H1 (cell line): Measurements from ENCODE around the gene ARID1B. TPM values are rescaled to one million over a fixed set of nuclear protein-coding genes. Genes with fewer than 3 reads are reported as not detected.

Source experiments
- CTCF ChIA-PET: fragments of 300-600 bp; sonication (Branson Sonifier 250); formaldehyde crosslinking; loops from one replicate; lab custom pipeline; 2021; ENCODE audit not compliant: partially characterized antibody; lab: Charles Lee
- POLR2A ChIA-PET: fragments of 300-600 bp; sonication (Branson Sonifier 250); formaldehyde crosslinking; loops from one replicate; lab custom pipeline; 2021; ENCODE audit warnings: inconsistent platforms; ENCODE audit not compliant: partially characterized antibody; lab: Charles Lee
- DNase-seq, 2 experiments: peaks; one replicate each; pipeline versions ENCODE4 v3.0.0 to v3.0.0-alpha.2; 2010 to 2022; ENCODE audit warnings: low spot score in 2 of 2, low read depth in 1 of 2, mixed read lengths in 1 of 2
- FAIRE-seq: peaks from 2 replicates; lab custom pipeline; 2011; peaks lifted over from hg19 to GRCh38; lab: Jason Lieb, UNC
- H2AFZ ChIP-seq: 2 replicates; pipeline ENCODE4 v1.8.1; 2012; ENCODE audit warnings: low read length, inconsistent platforms
- H2AK5ac ChIP-seq: 2 replicates; pipeline ENCODE4 v1.6.1; 2013; ENCODE audit warnings: low read depth, low read length
- H2BK120ac ChIP-seq: replicated peaks from 2 replicates; pipeline ENCODE3; 2013; ENCODE audit warnings: low read depth, low read length, inconsistent platforms
- H2BK12ac ChIP-seq: 2 replicates; pipeline ENCODE4 v1.6.1; 2013; ENCODE audit warnings: low read depth, low read length
- H2BK15ac ChIP-seq: 2 replicates; pipeline ENCODE4 v1.6.1; 2013; ENCODE audit warnings: low read length
- H2BK20ac ChIP-seq: 2 replicates; pipeline ENCODE4 v1.6.1; 2013; ENCODE audit warnings: low read length
- H2BK5ac ChIP-seq: 2 replicates; pipeline ENCODE4 v1.6.1; 2013; ENCODE audit warnings: low read depth, low read length
- H3K14ac ChIP-seq: 2 replicates; pipeline ENCODE4 v1.6.1; 2013; ENCODE audit warnings: inconsistent platforms; ENCODE audit not compliant: insufficient read length
- H3K18ac ChIP-seq: 2 replicates; pipeline ENCODE4 v1.6.1; 2013; ENCODE audit warnings: low read length; ENCODE audit errors: extremely low read depth
- H3K23ac ChIP-seq: 2 replicates; pipeline ENCODE4 v1.6.1; 2013; ENCODE audit warnings: inconsistent platforms; ENCODE audit not compliant: insufficient read length
- H3K23me2 ChIP-seq: 2 replicates; pipeline ENCODE4 v1.6.1; 2013; ENCODE audit warnings: low read depth, low read length
- H3K27ac ChIP-seq: 2 replicates; pipeline ENCODE4 v1.6.1; 2011; ENCODE audit warnings: low read depth, low read length, inconsistent platforms
- H3K27me3 ChIP-seq, 4 experiments: replicated peaks in 1 of 4; 1 replicate in 1 of 4; 2 replicates in 3 of 4; pipeline versions ENCODE4 v1.6.1 to v1.8.1; 2011 to 2013; ENCODE audit warnings: low read length in 3 of 4, mild to moderate bottlenecking in 3 of 4, inconsistent platforms in 2 of 4, mixed read lengths in 2 of 4, moderate library complexity in 1 of 4; ENCODE audit not compliant: control insufficient read depth in 3 of 4, insufficient read depth in 3 of 4; ENCODE audit errors: extremely low read depth in 1 of 4
- H3K36me3 ChIP-seq, 4 experiments: 2 replicates each; pipeline versions ENCODE4 v1.6.1 to v1.8.1; 2011 to 2013; ENCODE audit warnings: mild to moderate bottlenecking in 4 of 4, low read length in 3 of 4, moderate library complexity in 2 of 4, control low read depth in 1 of 4, inconsistent platforms in 1 of 4; ENCODE audit not compliant: insufficient read depth in 4 of 4, control insufficient read depth in 2 of 4
- H3K4ac ChIP-seq: replicated peaks from 2 replicates; pipeline ENCODE3; 2013; ENCODE audit warnings: low read length, low read depth, mixed read lengths, inconsistent platforms; ENCODE audit not compliant: insufficient read length
- H3K4me1 ChIP-seq, 4 experiments: replicated peaks in 1 of 4; 1 replicate in 1 of 4; 2 replicates in 3 of 4; pipeline versions ENCODE4 v1.6.1 to v1.8.1; 2011 to 2013; ENCODE audit warnings: low read length in 3 of 4, inconsistent platforms in 2 of 4, mixed read lengths in 1 of 4; ENCODE audit not compliant: insufficient read depth in 4 of 4, control insufficient read depth in 3 of 4
- H3K4me2 ChIP-seq, 2 experiments: 2 replicates each; pipeline versions ENCODE4 v1.6.1 to v1.8.1; 2011 to 2013; ENCODE audit warnings: low read depth in 2 of 2, low read length in 2 of 2, control low read depth in 1 of 2, inconsistent platforms in 1 of 2, mild to moderate bottlenecking in 1 of 2; ENCODE audit not compliant: insufficient read depth in 1 of 2
- H3K4me3 ChIP-seq, 4 experiments: fragments of 200-600, 300-600 bp in 1 of 4; sonication (generic), shearing (Covaris generic), sonication (Bioruptor Twin) in 1 of 4; 2 replicates each; pipeline versions ENCODE4 v1.5.1 to v1.8.1; 2011 to 2016; ENCODE audit warnings: low read length in 4 of 4, low read depth in 3 of 4, control low read depth in 2 of 4, inconsistent platforms in 2 of 4, mild to moderate bottlenecking in 2 of 4, mixed read lengths in 1 of 4, moderate library complexity in 1 of 4; ENCODE audit not compliant: insufficient read depth in 2 of 4; ENCODE audit errors: extremely low read depth in 1 of 4
- H3K56ac ChIP-seq: replicated peaks from 2 replicates; pipeline ENCODE3; 2013; ENCODE audit warnings: low read depth, mild to moderate bottlenecking, mixed read lengths, low read length, inconsistent platforms; ENCODE audit not compliant: insufficient read length
- H3K79me1 ChIP-seq: 2 replicates; pipeline ENCODE4 v1.6.1; 2013; ENCODE audit warnings: low read depth, low read length, control low read depth
- H3K79me2 ChIP-seq, 2 experiments: 2 replicates each; pipeline versions ENCODE4 v1.6.1 to v1.8.1; 2012 to 2013; ENCODE audit warnings: low read length in 2 of 2, mild to moderate bottlenecking in 2 of 2, inconsistent platforms in 1 of 2; ENCODE audit not compliant: insufficient read depth in 2 of 2, control insufficient read depth in 1 of 2
- H3K9ac ChIP-seq, 4 experiments: replicated peaks in 1 of 4; 1 replicate in 1 of 4; 2 replicates in 3 of 4; pipeline versions ENCODE4 v1.6.1 to v1.8.1; 2011 to 2013; ENCODE audit warnings: low read depth in 3 of 4, low read length in 3 of 4, control low read depth in 2 of 4, mild to moderate bottlenecking in 2 of 4, moderate library complexity in 2 of 4, inconsistent platforms in 1 of 4; ENCODE audit errors: extremely low read depth in 1 of 4
- H3K9me3 ChIP-seq, 2 experiments: 2 replicates each; pipeline versions ENCODE4 v1.6.1 to v1.8.1; 2012 to 2013; ENCODE audit warnings: mild to moderate bottlenecking in 2 of 2, moderate library complexity in 2 of 2, control low read depth in 1 of 2, inconsistent platforms in 1 of 2, low read depth in 1 of 2, low read length in 1 of 2, mixed read lengths in 1 of 2; ENCODE audit not compliant: insufficient read depth in 2 of 2
- H4K20me1 ChIP-seq, 2 experiments: replicated peaks in 1 of 2; 2 replicates each; pipeline versions ENCODE3 to v1.8.1; 2011 to 2013; ENCODE audit warnings: inconsistent platforms in 2 of 2, low read length in 2 of 2, mild to moderate bottlenecking in 1 of 2; ENCODE audit not compliant: insufficient read depth in 2 of 2, control insufficient read depth in 1 of 2
- H4K5ac ChIP-seq: 2 replicates; pipeline ENCODE4 v1.6.1; 2013; ENCODE audit warnings: low read length, low read depth, mixed read lengths, inconsistent platforms; ENCODE audit not compliant: insufficient read length
- H4K8ac ChIP-seq: 2 replicates; pipeline ENCODE4 v1.8.0; 2013; ENCODE audit warnings: mild to moderate bottlenecking, moderate library complexity, low read length, inconsistent platforms; ENCODE audit not compliant: insufficient read depth; ENCODE audit errors: extremely low read depth
- H4K91ac ChIP-seq: replicated peaks from 2 replicates; pipeline ENCODE3; 2013; ENCODE audit warnings: low read length, mixed read lengths, inconsistent platforms; ENCODE audit not compliant: insufficient read length
- CBX5 ChIP-seq: fragments of 300-800, 300-1000 bp; sonication (generic); IDR thresholded peaks from 2 replicates; pipeline ENCODE4 v1.7.1; 2016; ENCODE audit warnings: antibody characterized with exemption, low read length, low read depth
- E2F6 ChIP-seq: IDR thresholded peaks from 2 replicates; pipeline ENCODE4 v1.6.1; 2012; ENCODE audit warnings: inconsistent platforms
- KDM5A ChIP-seq: fragments of 200-600 bp; IDR thresholded peaks from 2 replicates; pipeline ENCODE4 v1.7.1; 2012; ENCODE audit warnings: mild to moderate bottlenecking, low read length, inconsistent platforms, mixed read lengths
- MAFK ChIP-seq: IDR thresholded peaks from 2 replicates; pipeline ENCODE4 v1.6.1; 2012; ENCODE audit warnings: low read depth, mild to moderate bottlenecking, improper control_type of control experiment, low read length
- PHF8 ChIP-seq: fragments of 200-600 bp; sonication (generic); conservative IDR thresholded peaks from 2 replicates; pipeline ENCODE4 v1.7.1; 2012; ENCODE audit warnings: low read depth, mild to moderate bottlenecking, inconsistent platforms, low read length, moderate library complexity
- POU5F1 ChIP-seq: IDR thresholded peaks from 2 replicates; pipeline ENCODE4 v1.6.1; 2011; ENCODE audit warnings: low read depth, mild to moderate bottlenecking, low read length, moderate library complexity
- SRF ChIP-seq: IDR thresholded peaks from 2 replicates; pipeline ENCODE4 v1.6.1; 2011; ENCODE audit warnings: mild to moderate bottlenecking, low read depth, low read length, moderate library complexity
- USF2 ChIP-seq: IDR thresholded peaks from 2 replicates; pipeline ENCODE4 v1.6.1; 2011; ENCODE audit warnings: low read length, improper control_type of control experiment
- YY1 ChIP-seq: IDR thresholded peaks from 2 replicates; pipeline ENCODE4 v1.6.1; 2011; ENCODE audit warnings: low read depth, mild to moderate bottlenecking, low read length
- ZNF274 ChIP-seq: IDR thresholded peaks from 2 replicates; pipeline ENCODE4 v1.7.0; 2012; ENCODE audit warnings: low read length, borderline replicate concordance; ENCODE audit errors: extremely low read depth
- WGBS, 2 experiments: shearing (Covaris generic) in 1 of 2; methylation state at CpG; one replicate each; pipeline versions ENCODE4 v1.1.6 to v1.1.7; 2013 to 2015; ENCODE audit warnings: low lambda C conversion rate in 2 of 2, mixed read lengths in 2 of 2, inconsistent platforms in 1 of 2, low coverage in 1 of 2, missing lambda C conversion rate in 1 of 2; ENCODE audit not compliant: insufficient replicate concordance in 2 of 2, insufficient coverage in 1 of 2, insufficient read length in 1 of 2; ENCODE audit errors: extremely low coverage in 1 of 2, missing lambda C conversion rate in 1 of 2; 5-methylcytosine and 5-hydroxymethylcytosine counted together
- polyA plus RNA-seq, 7 experiments: library from polyadenylated mRNA; depleted of rRNA in 3 of 7; stranded (reverse) in 5 of 7; unstranded in 2 of 7; fragments of >200 nt in 5 of 7; fragments of 200-250 nt in 2 of 7; gene quantifications; 1 replicate in 5 of 7; 2 replicates in 1 of 7; 4 replicates in 1 of 7; pipeline versions ENCODE4 v1.2.1 to v1.2.3, GENCODE V29; 2011 to 2013; ENCODE audit warnings: missing spikeins in 2 of 7, mixed read lengths in 2 of 7
- total RNA-seq: library from RNA; stranded (reverse); fragmentation: NEBNext Ultra II Directional; extraction: Animal tissue kit (Norgen Biotek cat#: 25700); gene quantifications from 2 replicates; pipeline ENCODE4 v1.2.1, GENCODE V29; 2021
- TF ChIP-seq, protein P1 (sequence below): IDR thresholded peaks from 2 replicates; pipeline ENCODE4 v1.6.1; 2012; ENCODE audit warnings: low read length, inconsistent platforms

ARID1B gene
- total and polyA plus RNA-seq, 2 of the 8 experiments (the other 6 are each of a cell fraction or from before 2014, with no cell fraction given): 24.3 to 70.3 TPM

- no peak overlapping the region for H4K91ac ChIP-seq
- peaks cover 0 to 3% (median 0%) of the 10 kb centered on the region in 4 experiments; a peak in 1 of 7 replicates for H3K27me3 ChIP-seq
- TF ChIP-seq POU5F1 (no peak), MAFK (no peak), PHF8 (no peak), SRF (no peak), ZNF274 (no peak), CBX5 (no peak), E2F6 (no peak), YY1 (no peak), KDM5A (no peak), USF2 (no peak)
- TF ChIP-seq, protein P1, sequence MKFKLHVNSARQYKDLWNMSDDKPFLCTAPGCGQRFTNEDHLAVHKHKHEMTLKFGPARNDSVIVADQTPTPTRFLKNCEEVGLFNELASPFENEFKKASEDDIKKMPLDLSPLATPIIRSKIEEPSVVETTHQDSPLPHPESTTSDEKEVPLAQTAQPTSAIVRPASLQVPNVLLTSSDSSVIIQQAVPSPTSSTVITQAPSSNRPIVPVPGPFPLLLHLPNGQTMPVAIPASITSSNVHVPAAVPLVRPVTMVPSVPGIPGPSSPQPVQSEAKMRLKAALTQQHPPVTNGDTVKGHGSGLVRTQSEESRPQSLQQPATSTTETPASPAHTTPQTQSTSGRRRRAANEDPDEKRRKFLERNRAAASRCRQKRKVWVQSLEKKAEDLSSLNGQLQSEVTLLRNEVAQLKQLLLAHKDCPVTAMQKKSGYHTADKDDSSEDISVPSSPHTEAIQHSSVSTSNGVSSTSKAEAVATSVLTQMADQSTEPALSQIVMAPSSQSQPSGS: no peak
These were observed 239.8 kb downstream of the ARID1B start for GRCh38 chr6:157017022-157017421.

More at GRCh38 chr6:157017022-157017421, 239.8 kb downstream of the ARID1B start:
- no peaks in the 10 kb centered on the region for H3K36me3 ChIP-seq
- no peak overlapping the region for H3K4me3 ChIP-seq
- no peaks in the 10 kb centered on the region for H3K23me2 ChIP-seq
- H3K79me1 ChIP-seq: 0 out of 2 replicates have a peak, but pooled peaks cover 4% of the 10 kb centered on the region
- H2BK120ac ChIP-seq: no peak overlapping the region
- no peak overlapping the region for H3K56ac ChIP-seq
- no peak overlapping the region for H2BK15ac ChIP-seq
- H4K5ac ChIP-seq: no peak overlapping the region
- no peak overlapping the region for H2BK12ac ChIP-seq
- H3K4me1 ChIP-seq: peaks cover 0 to 15% (median 8%) of the 10 kb centered on the region in 4 experiments; a peak in 4 of 7 replicates
- H3K9ac ChIP-seq: no peak overlapping the region
- H2BK5ac ChIP-seq: no peak overlapping the region
- H3K23ac ChIP-seq: no peak overlapping the region
- no peak overlapping the region for H2AFZ ChIP-seq
- POLR2A ChIA-PET: no interaction called here
- no peak overlapping the region for H4K8ac ChIP-seq
- H3K79me2 ChIP-seq: peaks cover 0 to 82% of the 10 kb centered on the region in 2 experiments; a peak in 3 of 4 replicates
- H3K4me2 ChIP-seq: no peak overlapping the region
- H2AK5ac ChIP-seq: no peak overlapping the region
- H3K9me3 ChIP-seq: no peaks in the 10 kb centered on the region
- 100% methylated on average over 1 of the region's 1 CpG; no CpG with 5 or more reads in 1 of the 2 experiments for WGBS, 2 experiments
- H4K20me1 ChIP-seq: peaks cover 0 to 3% of the 10 kb centered on the region in 2 experiments
- H3K14ac ChIP-seq: no peak overlapping the region
- H3K18ac ChIP-seq: no peak overlapping the region
- CTCF ChIA-PET: no interaction called here
- no peak overlapping the region for H2BK20ac ChIP-seq
- H3K4ac ChIP-seq: no peak overlapping the region
- no peak overlapping the region for H3K27ac ChIP-seq
- FAIRE-seq (no peak), DNase-seq (no peak)
